ENCODE results near the gene TMEM134.

GRCh38 chr11:67420646-67421429 lies 48.2 kb downstream of the TMEM134 start:
- TF ChIP-seq YY1 (IDR thresholded peaks at IDR 0.05) (no peak), GABPA (IDR thresholded peaks at IDR 0.05 in 1 of 2, conservative IDR thresholded peaks at IDR 0.05 in 1 of 2) (no peak), CTCF (IDR thresholded peaks at IDR 0.05; ENCODE audit: low read depth, low read length, missing input control) (no peak), REST (IDR thresholded peaks at IDR 0.05) (no peak), JUND (IDR thresholded peaks at IDR 0.05) (no peak), RXRA (IDR thresholded peaks at IDR 0.05) (no peak)
